ENCODE results near the gene PARVB. TPM values are rescaled to one million over a fixed set of nuclear protein-coding genes. Genes with fewer than 3 reads are reported as not detected.

PARVB gene
- total RNA-seq, 1 experiment from 2014 or later, result 35.3 TPM

DNA sequence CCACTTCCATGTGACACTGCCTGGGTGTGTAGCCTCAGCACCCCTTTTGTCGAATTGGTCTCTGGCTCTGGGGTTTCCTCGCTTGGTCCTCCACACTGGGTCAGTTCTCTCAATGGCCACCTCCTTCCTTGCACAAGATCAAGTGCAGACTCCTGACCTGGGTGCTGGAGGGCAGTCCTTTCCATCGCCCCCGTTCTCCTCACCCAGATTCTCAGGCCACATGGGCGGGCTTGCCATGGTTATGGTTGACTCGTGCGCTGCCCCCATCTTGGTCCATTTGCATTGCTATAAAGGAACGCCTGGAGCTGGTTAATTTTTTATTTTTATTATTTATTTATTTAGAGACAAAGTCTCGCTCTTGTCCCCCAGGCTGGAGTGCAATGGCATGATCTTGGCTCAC lies 5.5 kb upstream of the PARVB start:
- Histone ChIP-seq H3K79me2 (ENCODE audit: low read depth) (peaks cover 6% of the 10 kb centered on the region; the same call in 1 of the 2 replicates), H3F3A (ENCODE audit: insufficient read depth, low read depth) (no peaks in the 10 kb centered on the region), H4K20me1 (ENCODE audit: insufficient read depth) (no peaks in the 10 kb centered on the region), H3K9me2 (ENCODE audit: insufficient read depth) (no peaks in the 10 kb centered on the region), H3K36me3 (ENCODE audit: low read depth) (no peaks in the 10 kb centered on the region), H3K4me2 (no peak overlapping the region), H2AFZ (no peak overlapping the region), H3K4me1 (replicated peaks; ENCODE audit: insufficient read depth) (peaks cover 5% of the 10 kb centered on the region), H3K27me3 (ENCODE audit: insufficient read depth, low read depth) (no peaks in the 10 kb centered on the region), H3K9me3 (ENCODE audit: insufficient read depth, low read depth) (no peaks in the 10 kb centered on the region), H3K27ac (no peak overlapping the region), H3K4me3 (no peak overlapping the region)
- DNase-seq, result no peak
- ChIA-PET POLR2A (ENCODE audit: unreplicated experiment) (no interaction called here), CTCF (no interaction called here)
- TF ChIP-seq, protein P1, sequence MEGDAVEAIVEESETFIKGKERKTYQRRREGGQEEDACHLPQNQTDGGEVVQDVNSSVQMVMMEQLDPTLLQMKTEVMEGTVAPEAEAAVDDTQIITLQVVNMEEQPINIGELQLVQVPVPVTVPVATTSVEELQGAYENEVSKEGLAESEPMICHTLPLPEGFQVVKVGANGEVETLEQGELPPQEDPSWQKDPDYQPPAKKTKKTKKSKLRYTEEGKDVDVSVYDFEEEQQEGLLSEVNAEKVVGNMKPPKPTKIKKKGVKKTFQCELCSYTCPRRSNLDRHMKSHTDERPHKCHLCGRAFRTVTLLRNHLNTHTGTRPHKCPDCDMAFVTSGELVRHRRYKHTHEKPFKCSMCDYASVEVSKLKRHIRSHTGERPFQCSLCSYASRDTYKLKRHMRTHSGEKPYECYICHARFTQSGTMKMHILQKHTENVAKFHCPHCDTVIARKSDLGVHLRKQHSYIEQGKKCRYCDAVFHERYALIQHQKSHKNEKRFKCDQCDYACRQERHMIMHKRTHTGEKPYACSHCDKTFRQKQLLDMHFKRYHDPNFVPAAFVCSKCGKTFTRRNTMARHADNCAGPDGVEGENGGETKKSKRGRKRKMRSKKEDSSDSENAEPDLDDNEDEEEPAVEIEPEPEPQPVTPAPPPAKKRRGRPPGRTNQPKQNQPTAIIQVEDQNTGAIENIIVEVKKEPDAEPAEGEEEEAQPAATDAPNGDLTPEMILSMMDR (conservative IDR thresholded peaks at IDR 0.05), result no peak
- TF ChIP-seq EZH2 (IDR thresholded peaks at IDR 0.05; ENCODE audit: low read depth), result no peak
- no TSS peak for BruUV-seq (replicated peaks)
- intact Hi-C loops (cut with micrococcal nuclease; ENCODE audit: unreplicated experiment), result no loop called here

GRCh38 chr22:44019416-44019815 lies 4.7 kb upstream of the PARVB start:
- Histone ChIP-seq H3F3A (ENCODE audit: insufficient read depth, low read depth) (no peaks in the 10 kb centered on the region), H4K20me1 (ENCODE audit: insufficient read depth) (no peaks in the 10 kb centered on the region), H3K27ac (no peak overlapping the region), H3K36me3 (ENCODE audit: low read depth) (no peaks in the 10 kb centered on the region), H3K4me3 (no peak overlapping the region), H3K4me1 (replicated peaks; ENCODE audit: insufficient read depth) (peaks cover 5% of the 10 kb centered on the region), H2AFZ (no peak overlapping the region), H3K9me2 (ENCODE audit: insufficient read depth) (no peaks in the 10 kb centered on the region), H3K4me2 (no peak overlapping the region), H3K79me2 (ENCODE audit: low read depth) (peaks cover 6% of the 10 kb centered on the region; the same call in 1 of the 2 replicates), H3K9me3 (ENCODE audit: insufficient read depth, low read depth) (no peaks in the 10 kb centered on the region), H3K27me3 (ENCODE audit: insufficient read depth, low read depth) (no peaks in the 10 kb centered on the region)
- BruUV-seq (replicated peaks), result no TSS peak
- intact Hi-C loops (cut with micrococcal nuclease; ENCODE audit: unreplicated experiment), result no loop called here
- no peak for DNase-seq
- no peak for TF ChIP-seq EZH2 (IDR thresholded peaks at IDR 0.05; ENCODE audit: low read depth)
- TF ChIP-seq, protein P1 (conservative IDR thresholded peaks at IDR 0.05), result no peak
- ChIA-PET CTCF (no interaction called here), POLR2A (ENCODE audit: unreplicated experiment) (no interaction called here)

- no peaks in the 10 kb centered on the region for H3F3A ChIP-seq (ENCODE audit: insufficient read depth, low read depth)
- H4K20me1 ChIP-seq (ENCODE audit: insufficient read depth), result no peaks in the 10 kb centered on the region
- H3K4me3 ChIP-seq, result no peak overlapping the region
- intact Hi-C loops (cut with micrococcal nuclease; ENCODE audit: unreplicated experiment), result no loop called here
- H3K9me2 ChIP-seq (ENCODE audit: insufficient read depth), result no peaks in the 10 kb centered on the region
- BruUV-seq (replicated peaks), result no TSS peak
- no peaks in the 10 kb centered on the region for H3K36me3 ChIP-seq (ENCODE audit: low read depth)
- H3K79me2 ChIP-seq (ENCODE audit: low read depth), result peaks cover 6% of the 10 kb centered on the region; the same call in 1 of the 2 replicates
- H3K4me1 ChIP-seq (replicated peaks; ENCODE audit: insufficient read depth), result peaks cover 5% of the 10 kb centered on the region
- no peak overlapping the region for H2AFZ ChIP-seq
- no peaks in the 10 kb centered on the region for H3K27me3 ChIP-seq (ENCODE audit: insufficient read depth, low read depth)
- TF ChIP-seq, protein P1 (conservative IDR thresholded peaks at IDR 0.05), result no peak
- TF ChIP-seq EZH2 (IDR thresholded peaks at IDR 0.05; ENCODE audit: low read depth), result no peak
- no peaks in the 10 kb centered on the region for H3K9me3 ChIP-seq (ENCODE audit: insufficient read depth, low read depth)
- no peak overlapping the region for H3K4me2 ChIP-seq
- CTCF ChIA-PET, result no interaction called here
- POLR2A ChIA-PET (ENCODE audit: unreplicated experiment), result no interaction called here
- no peak overlapping the region for H3K27ac ChIP-seq
- DNase-seq, result no peak
These were observed 4.3 kb upstream of the PARVB start for GRCh38 chr22:44019846-44020245.
